HL-60 (cell line): ENCODE results near the gene INSM1.

Source experiments
- GABPA ChIP-seq: IDR thresholded peaks from 2 replicates; pipeline ENCODE4 v1.6.1; 2012; ENCODE audit warnings: low read depth
- POLR2AphosphoS5 ChIP-seq: IDR thresholded peaks from 2 replicates; pipeline ENCODE4 v1.6.1; 2012; ENCODE audit warnings: low read depth
- TF ChIP-seq, protein P1 (sequence below): IDR thresholded peaks from one replicate; pipeline ENCODE4 v1.5.1; 2011; ENCODE audit warnings: low read length, control low read depth, inconsistent platforms; ENCODE audit not compliant: insufficient read depth
- TF ChIP-seq, protein P2 (sequence below): IDR thresholded peaks from 2 replicates; pipeline ENCODE4 v1.6.1; 2012; ENCODE audit warnings: low read depth; ENCODE audit not compliant: insufficient replicate concordance

DNA sequence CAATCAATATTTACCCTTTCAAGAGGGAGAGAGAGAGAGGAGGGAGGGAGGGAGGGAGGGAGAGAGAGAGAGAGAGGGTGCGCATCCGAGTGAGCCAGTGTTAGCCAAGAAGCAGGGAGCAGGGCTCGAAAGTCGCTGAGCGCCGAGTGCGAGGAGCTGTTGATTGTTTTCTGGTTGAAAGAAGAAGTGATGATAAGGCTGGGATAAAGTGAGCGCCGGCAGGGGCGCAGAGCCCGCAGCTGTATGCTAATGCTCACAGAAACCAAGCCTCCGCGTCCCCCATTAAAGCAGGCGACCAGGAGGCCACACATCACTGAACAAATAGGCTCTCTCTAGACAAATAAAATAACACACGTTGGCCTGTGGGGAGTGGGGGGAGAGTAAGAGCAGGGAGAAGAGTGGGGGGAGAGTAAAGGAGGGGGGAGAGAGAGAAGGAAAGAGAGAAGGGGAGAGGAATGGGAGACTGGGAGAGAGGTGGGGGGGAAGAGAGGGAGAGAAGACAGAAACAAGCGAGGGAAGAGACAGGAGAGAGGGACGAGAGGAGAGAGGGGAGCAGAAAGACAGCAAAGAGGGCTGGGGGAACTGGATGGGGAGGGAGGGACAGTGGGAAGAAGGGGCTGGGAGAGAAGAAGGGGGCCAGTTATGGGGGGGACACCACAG, 5.0 kb upstream of the INSM1 start:
- TF ChIP-seq POLR2AphosphoS5 (no peak), GABPA (no peak)
- TF ChIP-seq, protein P1, sequence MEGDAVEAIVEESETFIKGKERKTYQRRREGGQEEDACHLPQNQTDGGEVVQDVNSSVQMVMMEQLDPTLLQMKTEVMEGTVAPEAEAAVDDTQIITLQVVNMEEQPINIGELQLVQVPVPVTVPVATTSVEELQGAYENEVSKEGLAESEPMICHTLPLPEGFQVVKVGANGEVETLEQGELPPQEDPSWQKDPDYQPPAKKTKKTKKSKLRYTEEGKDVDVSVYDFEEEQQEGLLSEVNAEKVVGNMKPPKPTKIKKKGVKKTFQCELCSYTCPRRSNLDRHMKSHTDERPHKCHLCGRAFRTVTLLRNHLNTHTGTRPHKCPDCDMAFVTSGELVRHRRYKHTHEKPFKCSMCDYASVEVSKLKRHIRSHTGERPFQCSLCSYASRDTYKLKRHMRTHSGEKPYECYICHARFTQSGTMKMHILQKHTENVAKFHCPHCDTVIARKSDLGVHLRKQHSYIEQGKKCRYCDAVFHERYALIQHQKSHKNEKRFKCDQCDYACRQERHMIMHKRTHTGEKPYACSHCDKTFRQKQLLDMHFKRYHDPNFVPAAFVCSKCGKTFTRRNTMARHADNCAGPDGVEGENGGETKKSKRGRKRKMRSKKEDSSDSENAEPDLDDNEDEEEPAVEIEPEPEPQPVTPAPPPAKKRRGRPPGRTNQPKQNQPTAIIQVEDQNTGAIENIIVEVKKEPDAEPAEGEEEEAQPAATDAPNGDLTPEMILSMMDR, result no peak
- TF ChIP-seq, protein P2, sequence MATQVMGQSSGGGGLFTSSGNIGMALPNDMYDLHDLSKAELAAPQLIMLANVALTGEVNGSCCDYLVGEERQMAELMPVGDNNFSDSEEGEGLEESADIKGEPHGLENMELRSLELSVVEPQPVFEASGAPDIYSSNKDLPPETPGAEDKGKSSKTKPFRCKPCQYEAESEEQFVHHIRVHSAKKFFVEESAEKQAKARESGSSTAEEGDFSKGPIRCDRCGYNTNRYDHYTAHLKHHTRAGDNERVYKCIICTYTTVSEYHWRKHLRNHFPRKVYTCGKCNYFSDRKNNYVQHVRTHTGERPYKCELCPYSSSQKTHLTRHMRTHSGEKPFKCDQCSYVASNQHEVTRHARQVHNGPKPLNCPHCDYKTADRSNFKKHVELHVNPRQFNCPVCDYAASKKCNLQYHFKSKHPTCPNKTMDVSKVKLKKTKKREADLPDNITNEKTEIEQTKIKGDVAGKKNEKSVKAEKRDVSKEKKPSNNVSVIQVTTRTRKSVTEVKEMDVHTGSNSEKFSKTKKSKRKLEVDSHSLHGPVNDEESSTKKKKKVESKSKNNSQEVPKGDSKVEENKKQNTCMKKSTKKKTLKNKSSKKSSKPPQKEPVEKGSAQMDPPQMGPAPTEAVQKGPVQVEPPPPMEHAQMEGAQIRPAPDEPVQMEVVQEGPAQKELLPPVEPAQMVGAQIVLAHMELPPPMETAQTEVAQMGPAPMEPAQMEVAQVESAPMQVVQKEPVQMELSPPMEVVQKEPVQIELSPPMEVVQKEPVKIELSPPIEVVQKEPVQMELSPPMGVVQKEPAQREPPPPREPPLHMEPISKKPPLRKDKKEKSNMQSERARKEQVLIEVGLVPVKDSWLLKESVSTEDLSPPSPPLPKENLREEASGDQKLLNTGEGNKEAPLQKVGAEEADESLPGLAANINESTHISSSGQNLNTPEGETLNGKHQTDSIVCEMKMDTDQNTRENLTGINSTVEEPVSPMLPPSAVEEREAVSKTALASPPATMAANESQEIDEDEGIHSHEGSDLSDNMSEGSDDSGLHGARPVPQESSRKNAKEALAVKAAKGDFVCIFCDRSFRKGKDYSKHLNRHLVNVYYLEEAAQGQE, result no peak
